Large intestine (tissue), 3 donors: ENCODE results near the gene LAMC3. TPM values are rescaled to one million over a fixed set of nuclear protein-coding genes. Genes with fewer than 3 reads are reported as not detected.
"Not testable (repeated sequence)": the region's sequence is repeated elsewhere in the genome, so short reads cannot be mapped to it uniquely, and the experiment has no call there.

ENCODE experiments used
- DNase-seq, 2 donors: peaks; one replicate each; pipeline versions ENCODE4 v3.0.0 to v3.0.0-alpha.2; 2013
- H3K27ac ChIP-seq: one replicate; pipeline ENCODE4 v1.5.1; 2013; ENCODE audit warnings: low read length
- H3K27me3 ChIP-seq: 2 replicates; pipeline ENCODE4 v1.6.1; 2013; ENCODE audit warnings: low read length; ENCODE audit not compliant: control insufficient read depth, insufficient read depth
- H3K36me3 ChIP-seq: 2 replicates; pipeline ENCODE4 v1.6.1; 2013; ENCODE audit warnings: low read length; ENCODE audit not compliant: control insufficient read depth, insufficient read depth
- H3K4me1 ChIP-seq: one replicate; pipeline ENCODE4 v1.6.1; 2013; ENCODE audit warnings: low read length; ENCODE audit not compliant: control insufficient read depth, insufficient read depth
- H3K4me3 ChIP-seq: one replicate; pipeline ENCODE4 v1.5.1; 2013; ENCODE audit warnings: low read length
- H3K9me3 ChIP-seq: one replicate; pipeline ENCODE4 v1.6.1; 2013; ENCODE audit warnings: mild to moderate bottlenecking, low read depth, low read length, moderate library complexity; ENCODE audit not compliant: control insufficient read depth
- WGBS: methylation state at CpG from one replicate; pipeline ENCODE4 v1.1.5; 2013; ENCODE audit warnings: low lambda C conversion rate; ENCODE audit not compliant: insufficient coverage; 5-methylcytosine and 5-hydroxymethylcytosine counted together
- polyA plus RNA-seq: library from polyadenylated mRNA; unstranded; fragments of 120-200 nt; gene quantifications from one replicate; pipeline ENCODE4 v1.2.1, GENCODE V29; 2013

LAMC3 gene
- polyA plus RNA-seq, 1 donor = 0.66 TPM

DNA sequence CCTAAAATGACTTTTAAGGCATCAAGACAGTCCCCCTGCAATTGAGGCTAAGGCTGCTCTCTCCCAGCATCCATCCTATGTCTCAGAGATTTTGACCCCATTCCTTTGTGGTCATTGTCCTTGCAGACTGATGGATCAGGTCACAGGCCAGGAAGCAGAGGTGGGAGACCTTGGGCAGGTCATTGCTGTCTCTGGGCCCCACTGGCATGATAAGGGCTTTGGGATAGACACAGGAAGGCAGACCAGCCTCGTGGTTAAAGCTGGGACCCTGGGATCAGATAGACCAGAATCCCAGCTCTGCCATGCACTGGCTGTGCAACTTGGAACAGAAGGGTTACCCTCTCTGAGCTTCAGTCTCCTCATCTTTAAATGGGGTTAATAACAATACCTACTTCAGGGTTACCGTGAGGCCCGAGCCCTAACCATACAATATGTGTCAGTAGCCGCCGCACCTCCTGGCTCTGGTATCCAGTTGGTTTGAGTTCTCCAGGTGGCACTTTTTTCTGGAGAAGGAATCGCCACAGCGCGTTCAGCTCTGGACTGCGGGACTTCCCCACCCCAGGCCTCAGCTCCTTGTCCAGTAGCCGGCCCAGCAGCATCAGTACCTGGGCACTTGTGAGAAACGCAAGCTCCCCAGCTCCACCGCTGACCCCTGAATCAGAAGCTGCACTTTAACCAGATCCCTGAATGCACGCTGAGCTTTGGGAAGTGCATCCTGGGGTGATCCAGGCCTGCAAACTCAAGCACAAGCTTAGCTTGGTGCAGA is 21.4 kb downstream of the LAMC3 start:
- H3K4me3 ChIP-seq = no peak overlapping the region
- no peaks in the 10 kb centered on the region for H3K9me3 ChIP-seq
- whole genome bisulfite sequencing = no CpG with 5 or more reads among the region's 13 CpGs
- H3K4me1 ChIP-seq = no peaks in the 10 kb centered on the region
- no peaks in the 10 kb centered on the region for H3K36me3 ChIP-seq
- H3K27me3 ChIP-seq = no peaks in the 10 kb centered on the region
- H3K27ac ChIP-seq = no peak overlapping the region
- DNase-seq = no peak

DNA sequence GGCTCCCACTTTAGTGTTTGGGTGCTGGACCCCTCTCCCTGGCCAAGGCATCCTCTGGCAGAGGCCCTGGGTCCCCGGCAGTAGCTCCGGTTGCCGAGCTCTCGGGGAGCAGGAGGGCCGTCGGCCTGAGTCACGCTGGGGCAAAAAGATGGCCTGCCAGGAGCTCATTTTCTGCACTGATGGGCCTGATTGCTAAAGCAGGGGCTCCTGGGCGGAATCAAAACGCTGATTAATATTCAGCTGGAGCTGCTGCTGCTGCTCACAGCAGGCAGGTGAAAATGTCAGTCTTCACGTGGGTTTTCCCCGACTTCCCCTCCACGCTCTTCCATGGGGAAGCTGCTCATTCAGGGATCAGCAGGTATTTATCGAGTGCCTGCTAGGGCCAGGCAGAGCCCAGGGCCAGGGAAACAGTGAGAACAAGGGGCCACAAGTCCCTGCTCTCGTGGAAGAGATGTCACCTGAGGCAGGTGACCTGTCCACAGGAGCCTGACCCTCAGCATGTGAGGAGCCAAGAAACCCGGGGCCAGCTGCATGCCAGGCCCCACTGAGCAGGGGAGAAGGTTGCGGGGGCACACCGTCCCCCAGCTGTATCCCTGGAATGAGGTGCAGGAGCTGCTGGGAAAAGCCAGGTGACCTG is 22.1 kb downstream of the LAMC3 start:
- Histone ChIP-seq H3K4me1 (no peaks in the 10 kb centered on the region), H3K27me3 (no peaks in the 10 kb centered on the region), H3K9me3 (no peaks in the 10 kb centered on the region), H3K36me3 (no peaks in the 10 kb centered on the region), H3K27ac (no peak overlapping the region), H3K4me3 (no peak overlapping the region)
- no peak for DNase-seq
- no CpG with 5 or more reads among the region's 17 CpGs for WGBS

DNA sequence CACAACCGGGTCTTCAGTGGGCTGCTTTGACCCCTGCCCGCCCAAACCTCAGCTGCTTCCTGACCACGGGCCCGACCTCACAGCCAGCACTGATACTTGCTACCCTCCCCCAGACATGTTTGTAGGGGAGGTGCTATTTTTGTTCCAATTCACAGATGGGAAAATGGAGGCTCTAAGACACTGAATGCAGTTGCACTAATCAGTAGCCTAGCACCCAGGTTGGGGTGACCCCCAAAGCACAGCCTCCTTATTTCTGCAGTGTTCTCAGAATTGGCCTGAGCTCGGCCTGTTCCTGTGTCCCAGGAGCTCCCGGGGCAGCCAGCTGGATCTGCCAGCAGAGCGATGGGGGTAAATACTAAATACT is 22.6 kb downstream of the LAMC3 start:
- no peaks in the 10 kb centered on the region for H3K27me3 ChIP-seq
- no peak overlapping the region for H3K27ac ChIP-seq
- H3K36me3 ChIP-seq = no peaks in the 10 kb centered on the region
- no peaks in the 10 kb centered on the region for H3K9me3 ChIP-seq
- no peak for DNase-seq
- WGBS = no CpG with 5 or more reads among the region's 7 CpGs
- H3K4me1 ChIP-seq = no peaks in the 10 kb centered on the region
- H3K4me3 ChIP-seq = no peak overlapping the region

- H3K9me3 ChIP-seq = no peaks in the 10 kb centered on the region
- WGBS = 90% methylated on average over 9 of the region's 12 CpGs
- no peak for DNase-seq
- no peaks in the 10 kb centered on the region for H3K27me3 ChIP-seq
- no peak overlapping the region for H3K4me3 ChIP-seq
- no peaks in the 10 kb centered on the region for H3K4me1 ChIP-seq
- no peak overlapping the region for H3K27ac ChIP-seq
- H3K36me3 ChIP-seq = no peaks in the 10 kb centered on the region
Measured at GRCh38 chr9:131032384-131032783, 23.4 kb downstream of the LAMC3 start.

DNA sequence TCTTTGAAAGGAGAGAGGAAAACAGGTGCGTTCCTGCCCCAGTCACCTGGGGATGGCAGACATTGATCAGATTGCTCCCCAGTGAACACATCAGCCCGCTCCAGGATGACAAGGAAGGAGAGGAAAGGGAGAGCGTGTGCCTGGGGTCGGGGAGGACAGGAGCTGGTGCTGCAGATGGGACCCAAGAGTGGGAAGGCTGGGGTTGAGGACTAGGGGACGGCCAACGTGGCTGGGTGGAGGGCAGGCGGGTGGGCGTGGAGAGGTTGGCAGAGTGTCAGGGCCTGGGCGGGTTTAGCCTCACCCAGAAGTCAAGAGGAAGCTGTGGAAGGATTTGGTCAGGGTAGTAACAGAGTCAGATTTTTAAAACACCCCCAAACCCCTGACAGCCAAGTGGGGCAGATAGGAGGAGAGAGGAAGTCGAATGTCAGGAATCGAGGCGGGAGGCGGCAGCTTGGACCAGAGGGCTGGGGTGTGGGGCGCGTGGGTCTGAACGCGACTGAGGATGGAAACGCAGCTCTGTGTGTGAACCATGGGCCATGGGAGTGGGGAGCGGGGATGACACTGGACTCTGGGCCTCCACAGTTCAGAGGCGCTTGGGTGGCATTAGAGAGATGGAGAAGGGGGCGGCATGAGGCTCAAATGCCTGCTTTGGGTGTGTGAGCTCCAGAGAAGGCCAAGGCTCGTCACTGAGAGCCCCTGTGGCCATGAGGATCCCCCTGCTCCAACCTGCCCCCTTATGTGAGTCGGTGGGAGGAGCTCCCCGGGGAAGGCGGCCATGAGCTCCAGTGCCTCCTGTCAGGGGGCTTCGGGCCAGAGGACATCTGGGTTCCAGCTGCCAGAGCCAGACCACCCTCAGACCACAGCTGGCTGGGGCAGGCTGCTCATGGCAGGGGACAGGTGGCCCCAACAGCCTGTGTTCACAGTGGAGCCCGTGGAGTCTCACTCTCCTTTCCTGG is 24.6 kb downstream of the LAMC3 start:
- no peak for DNase-seq
- H3K4me1 ChIP-seq = no peaks in the 10 kb centered on the region
- no peak overlapping the region for H3K27ac ChIP-seq
- WGBS = no CpG with 5 or more reads among the region's 27 CpGs
- H3K9me3 ChIP-seq = no peaks in the 10 kb centered on the region
- H3K4me3 ChIP-seq = no peak overlapping the region
- no peaks in the 10 kb centered on the region for H3K36me3 ChIP-seq
- no peaks in the 10 kb centered on the region for H3K27me3 ChIP-seq

DNA sequence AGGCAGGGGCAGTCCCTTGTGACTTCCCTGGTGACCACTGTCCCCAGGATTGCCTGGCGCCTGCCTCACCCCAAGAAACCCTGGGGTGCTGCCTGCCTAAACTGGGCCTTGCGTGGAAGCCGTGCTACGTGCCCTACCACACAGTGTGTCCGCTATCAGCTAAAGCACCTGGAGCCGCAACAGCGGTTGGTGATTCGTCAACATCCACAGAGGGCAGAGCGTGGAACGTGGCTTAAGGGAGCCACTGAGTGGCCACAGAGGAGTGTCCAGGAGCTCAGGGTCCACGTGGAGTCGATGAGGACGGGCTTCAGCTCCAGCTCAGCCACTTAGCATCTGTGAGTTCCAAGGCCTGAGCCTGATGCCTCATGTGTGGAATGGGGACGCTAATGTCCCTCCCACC is 25.3 kb downstream of the LAMC3 start:
- Histone ChIP-seq H3K27me3 (no peaks in the 10 kb centered on the region), H3K27ac (no peak overlapping the region), H3K4me1 (no peaks in the 10 kb centered on the region), H3K36me3 (no peaks in the 10 kb centered on the region), H3K9me3 (no peaks in the 10 kb centered on the region), H3K4me3 (no peak overlapping the region)
- no CpG with 5 or more reads among the region's 14 CpGs for whole genome bisulfite sequencing
- DNase-seq = no peak

DNA sequence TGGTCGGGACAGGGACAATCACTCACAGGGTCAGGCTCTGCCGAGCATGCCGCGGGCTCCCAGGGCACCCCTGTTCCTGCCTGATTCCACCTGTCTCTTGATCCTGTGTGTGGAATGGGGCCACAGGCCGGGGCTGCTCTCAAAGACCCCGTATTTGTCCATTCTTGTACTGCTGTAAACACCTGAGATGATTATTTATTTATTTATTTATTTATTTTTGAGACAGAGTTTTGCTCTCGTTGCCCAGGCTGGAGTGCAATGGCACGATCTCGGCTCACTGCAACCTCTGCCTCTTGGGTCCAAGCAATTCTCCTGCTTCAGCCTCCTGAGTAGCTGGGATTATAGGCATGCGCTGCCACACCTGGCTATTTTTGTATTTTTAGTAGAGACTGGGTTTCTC is 25.8 kb downstream of the LAMC3 start:
- not testable (repeated sequence) for H3K36me3 ChIP-seq, H3K27ac ChIP-seq, DNase-seq, H3K27me3 ChIP-seq, H3K9me3 ChIP-seq, H3K4me3 ChIP-seq, H3K4me1 ChIP-seq
- WGBS = no CpG with 5 or more reads among the region's 10 CpGs

DNA sequence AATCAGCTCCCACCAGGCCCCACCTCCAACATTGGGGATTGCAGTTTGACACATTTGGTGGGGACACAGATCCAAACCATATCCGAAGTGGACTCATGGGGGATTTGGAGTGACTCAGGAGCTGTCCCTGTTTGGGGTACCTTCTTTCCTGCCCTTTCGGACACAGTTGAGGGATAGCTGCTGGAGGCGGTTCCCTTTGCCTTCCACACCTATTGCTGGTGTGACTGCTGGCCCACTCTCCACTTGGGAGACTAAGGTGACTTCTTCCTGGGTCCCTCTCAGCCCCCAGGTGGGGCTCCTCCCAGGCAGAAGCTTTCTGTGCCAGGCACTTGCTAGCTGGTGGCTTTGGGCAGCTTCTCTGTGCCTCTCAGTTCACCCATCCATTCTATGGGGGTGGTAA is 26.6 kb downstream of the LAMC3 start:
- Histone ChIP-seq H3K4me1 (no peaks in the 10 kb centered on the region), H3K4me3 (no peak overlapping the region), H3K27me3 (no peaks in the 10 kb centered on the region), H3K27ac (no peak overlapping the region), H3K9me3 (no peaks in the 10 kb centered on the region), H3K36me3 (no peaks in the 10 kb centered on the region)
- DNase-seq = no peak
- WGBS = no CpG with 5 or more reads among the region's 3 CpGs

GRCh38 chr9:131036071-131036470 is 27.1 kb downstream of the LAMC3 start:
- H3K27me3 ChIP-seq = no peaks in the 10 kb centered on the region
- H3K9me3 ChIP-seq = no peaks in the 10 kb centered on the region
- no peak for DNase-seq
- no peak overlapping the region for H3K4me3 ChIP-seq
- no CpG with 5 or more reads among the region's 24 CpGs for whole genome bisulfite sequencing
- H3K4me1 ChIP-seq = no peaks in the 10 kb centered on the region
- H3K36me3 ChIP-seq = no peaks in the 10 kb centered on the region
- H3K27ac ChIP-seq = no peak overlapping the region

DNA sequence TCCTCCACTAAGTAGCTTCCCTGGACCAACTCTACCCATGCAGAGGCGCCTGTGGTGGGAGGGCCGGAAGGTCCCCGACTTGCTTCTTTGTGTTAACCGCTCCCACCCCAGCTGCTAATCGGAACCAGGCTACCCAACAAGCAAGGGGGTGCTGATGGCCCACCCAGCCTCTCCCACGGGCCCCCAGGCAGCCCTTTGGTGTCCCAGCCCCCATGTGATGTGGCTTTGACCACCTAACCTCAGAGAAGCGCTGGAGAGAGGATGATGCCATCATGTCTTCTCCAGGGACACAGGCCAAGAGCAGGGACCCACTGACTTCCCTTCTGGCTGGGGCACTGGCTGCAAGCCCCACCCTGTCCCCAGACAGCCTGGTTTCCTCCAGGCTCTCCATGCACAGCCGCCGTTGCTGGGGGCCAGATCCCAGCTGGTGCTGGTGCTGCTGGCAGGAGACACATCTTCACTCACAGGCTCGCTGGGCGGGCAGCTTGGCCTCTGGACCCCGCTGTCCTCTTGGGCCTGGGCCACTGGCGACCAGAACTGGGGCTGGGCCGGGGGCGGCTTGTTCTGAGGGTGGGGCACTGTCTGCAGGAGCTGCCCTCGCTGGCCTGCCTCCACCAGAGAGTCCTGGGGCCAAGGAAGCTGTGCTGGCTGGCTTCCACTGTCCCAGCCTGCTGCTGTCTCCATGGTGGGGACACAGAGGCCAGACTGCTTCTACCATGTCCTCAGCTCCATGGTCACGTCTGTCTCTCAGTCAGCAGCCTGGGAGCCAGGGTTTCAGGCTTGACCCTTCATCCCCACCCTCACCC is 27.8 kb downstream of the LAMC3 start:
- Histone ChIP-seq H3K27me3 (no peaks in the 10 kb centered on the region), H3K4me3 (no peak overlapping the region), H3K9me3 (no peaks in the 10 kb centered on the region), H3K36me3 (no peaks in the 10 kb centered on the region), H3K27ac (no peak overlapping the region), H3K4me1 (no peaks in the 10 kb centered on the region)
- no CpG with 5 or more reads among the region's 17 CpGs for WGBS
- DNase-seq = no peak
